Stimulated activated CD4-positive, alpha-beta T cell treated with anti-CD3 and anti-CD28 coated beads, Interleukin-15, amount 100 ng/mL, for 1 hour (primary cell): Measurements from ENCODE around the gene LAMB3.

Experiments used
- DNase-seq, 2 donors: peaks; one replicate each; pipeline ENCODE4 v3.0.0-alpha.2; 2020; ENCODE audit warnings: low read depth in 1 of 2, low spot score in 1 of 2

Gene LAMB3

DNA sequence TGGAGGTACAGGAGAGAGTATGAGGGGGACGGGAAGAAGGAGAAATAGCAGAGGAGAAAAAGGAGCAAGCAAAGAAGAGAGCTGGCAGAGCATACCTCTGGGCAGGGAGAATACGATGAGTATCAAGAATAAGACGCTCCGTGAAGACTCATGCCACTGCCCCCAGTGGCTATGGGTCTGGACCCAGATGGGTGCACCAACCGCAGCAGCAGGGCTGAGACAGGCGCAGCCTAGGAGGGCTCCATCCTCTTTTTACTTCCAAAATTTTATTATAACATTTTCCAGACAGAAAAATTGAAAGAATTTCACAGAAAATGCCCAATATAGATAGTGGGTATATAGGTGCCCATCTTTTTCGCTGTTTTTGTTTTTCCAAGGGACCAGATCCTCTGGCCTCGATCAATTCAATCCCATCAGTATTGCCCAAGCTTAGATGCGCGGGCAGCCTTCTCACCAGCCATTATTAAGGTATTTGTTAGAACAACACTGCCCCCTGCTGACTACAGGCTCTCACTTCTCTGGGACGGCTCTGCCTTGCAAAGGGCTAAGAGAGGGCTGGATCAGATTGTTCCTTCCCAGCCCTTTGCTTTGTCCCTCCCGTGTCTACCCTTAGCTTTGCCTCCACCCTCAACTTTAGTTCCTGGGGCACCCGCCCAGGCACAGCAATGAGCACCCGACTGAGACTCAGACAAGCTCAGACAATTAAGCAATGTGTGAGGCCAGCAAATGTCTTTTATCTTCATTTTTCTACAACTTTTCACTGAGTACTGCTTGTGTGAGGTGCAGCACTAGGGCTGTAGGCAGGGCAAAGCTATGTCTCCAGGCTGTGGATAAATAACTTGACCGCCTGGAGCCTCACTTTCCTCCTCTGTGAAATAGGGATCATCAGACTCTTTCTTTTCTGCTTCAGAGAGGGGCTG, 86.2 kb downstream of the LAMB3 start:
- peak; percentile 36 to 42 for DNase-seq
